T-cell (primary cell): ENCODE results near the gene KIF3A. TPM values are rescaled to one million over a fixed set of nuclear protein-coding genes. Genes with fewer than 3 reads are reported as not detected.
A peak's percentile ranks its signal among the peaks of the same experiment; 100 is the strongest.

Experiments used
- ATAC-seq, 4 experiments: fragments of 200-7000 bp in 3 of 4; fragments of 150-1000 bp in 1 of 4; cut with Tn5 transposase; replicated peaks in 1 of 4; 1 replicate in 3 of 4; 2 replicates in 1 of 4; pipeline ENCODE4 v1.10.0; 2021; ENCODE audit warnings: moderate library complexity in 3 of 4, mild to moderate bottlenecking in 2 of 4, moderate number of reproducible peaks in 1 of 4
- CTCF ChIA-PET, 2 donors: fragments of 300-600 bp; sonication (Branson Sonifier 250); formaldehyde crosslinking; loops; one replicate each; lab custom pipeline; 2022; ENCODE audit warnings: antibody characterized with exemption in 2 of 2; lab: Charles Lee
- POLR2A ChIA-PET, 2 donors: fragments of 300-600 bp; sonication (Branson Sonifier 250); formaldehyde crosslinking; loops; one replicate each; lab custom pipeline; 2022; ENCODE audit warnings: antibody characterized with exemption in 2 of 2; lab: Charles Lee
- DNase-seq, 35 experiments: peaks; one replicate each; pipeline versions ENCODE4 v3.0.0 to v3.0.0-alpha.2; 2013 to 2023
- H3K27ac ChIP-seq: one replicate; pipeline ENCODE4 v1.5.1; 2013; ENCODE audit warnings: low read length
- H3K27me3 ChIP-seq, 2 experiments: replicated peaks in 1 of 2; 1 replicate in 1 of 2; 2 replicates in 1 of 2; pipeline versions ENCODE4 v1.6.1 to v1.7.0; 2013; ENCODE audit warnings: low read length in 1 of 2, mixed read lengths in 1 of 2; ENCODE audit not compliant: control insufficient read depth in 2 of 2, insufficient read depth in 2 of 2; ENCODE audit errors: extremely low read depth in 1 of 2
- H3K36me3 ChIP-seq, 2 donors: 1 replicate in 1 of 2; 2 replicates in 1 of 2; pipeline versions ENCODE4 v1.6.1 to v1.7.0; 2013; ENCODE audit warnings: low read length in 1 of 2; ENCODE audit not compliant: control insufficient read depth in 2 of 2, insufficient read depth in 1 of 2; ENCODE audit errors: extremely low read depth in 1 of 2
- H3K4me1 ChIP-seq, 2 experiments: 1 replicate in 1 of 2; 2 replicates in 1 of 2; pipeline versions ENCODE4 v1.6.1 to v1.7.0; 2013; ENCODE audit warnings: low read length in 2 of 2, mixed read lengths in 1 of 2; ENCODE audit not compliant: insufficient read depth in 2 of 2, control insufficient read depth in 1 of 2; ENCODE audit errors: extremely low read depth in 1 of 2
- H3K4me3 ChIP-seq, 2 donors: 1 replicate in 1 of 2; 2 replicates in 1 of 2; pipeline versions ENCODE4 v1.5.1 to v1.7.0; 2013; ENCODE audit warnings: mild to moderate bottlenecking in 2 of 2, low read length in 1 of 2, moderate library complexity in 1 of 2; ENCODE audit not compliant: control insufficient read depth in 1 of 2; ENCODE audit errors: extremely low read depth in 1 of 2
- H3K9me3 ChIP-seq: 2 replicates; pipeline ENCODE4 v1.7.0; 2013
- H3K27ac Mint-ChIP-seq, 2 donors: one replicate each; pipeline ENCODE4 v1.8.0; 2020 to 2021; ENCODE audit warnings: mild to moderate bottlenecking in 2 of 2, mixed read lengths in 2 of 2
- H3K27me3 Mint-ChIP-seq, 2 donors: one replicate each; pipeline ENCODE4 v1.8.0; 2021 to 2022; ENCODE audit warnings: mixed read lengths in 2 of 2
- H3K36me3 Mint-ChIP-seq: one replicate; pipeline ENCODE4 v1.8.0; 2021; ENCODE audit warnings: mixed read lengths
- H3K4me1 Mint-ChIP-seq, 3 donors: one replicate each; pipeline ENCODE4 v1.8.0; 2020 to 2022; ENCODE audit warnings: mixed read lengths in 3 of 3, mild to moderate bottlenecking in 1 of 3
- H3K4me3 Mint-ChIP-seq, 3 donors: one replicate each; pipeline ENCODE4 v1.8.0; 2020 to 2022; ENCODE audit warnings: mild to moderate bottlenecking in 3 of 3, mixed read lengths in 3 of 3, moderate library complexity in 3 of 3
- H3K9me3 Mint-ChIP-seq, 3 donors: one replicate each; pipeline ENCODE4 v1.8.0; 2020 to 2022; ENCODE audit warnings: mixed read lengths in 3 of 3
- WGBS: methylation state at CpG from one replicate; pipeline ENCODE4 v1.1.5; 2013; ENCODE audit warnings: missing lambda C conversion rate; ENCODE audit not compliant: insufficient coverage; 5-methylcytosine and 5-hydroxymethylcytosine counted together
- total RNA-seq, 35 experiments: library from RNA in 6 of 35; stranded (reverse) in 6 of 35; fragments of 120-200 nt in 1 of 35; gene quantifications; one replicate each; pipeline versions ENCODE4 v1.2.1 to v1.2.4 and lab custom pipeline; 2013 to 2026

The KIF3A gene
- total RNA-seq, 5 donors from 2014 or later (not counting 1 experiment from before 2014, with no cell fraction given): 13.8 to 15.9 (median 15.2) TPM

- Mint-ChIP-seq H3K27ac (no peak overlapping the region), H3K4me3 (no peak overlapping the region), H3K27me3 (no peaks in the 10 kb centered on the region), H3K9me3 (no peaks in the 10 kb centered on the region), H3K4me1 (no peaks in the 10 kb centered on the region), H3K36me3 (peaks cover 13% of the 10 kb centered on the region)
- ATAC-seq (no peak), DNase-seq (no peak)
- Histone ChIP-seq H3K4me3 (no peak overlapping the region), H3K27ac (no peak overlapping the region), H3K36me3 (peaks cover 2 to 6% of the 10 kb centered on the region in 2 donors), H3K27me3 (no peaks in the 10 kb centered on the region), H3K4me1 (no peaks in the 10 kb centered on the region), H3K9me3 (no peaks in the 10 kb centered on the region)
- ChIA-PET POLR2A (no interaction called here), CTCF (no interaction called here)
- WGBS: 99% methylated on average over 10 of the region's 11 CpGs
Measured at GRCh38 chr5:132762246-132763000, 25.1 kb upstream of the KIF3A start.

- ChIA-PET POLR2A (interaction anchor here in 1 of 2 donors (0.6 kb wide), 1 partner anchor 538 kb away, joined by 3 read pairs; no protein-coding TSS in a partner anchor), CTCF (no interaction called here)
- Histone ChIP-seq H3K4me3 (no peak overlapping the region), H3K27me3 (no peaks in the 10 kb centered on the region), H3K27ac (no peak overlapping the region), H3K4me1 (no peaks in the 10 kb centered on the region), H3K9me3 (no peaks in the 10 kb centered on the region), H3K36me3 (peaks cover 2 to 6% of the 10 kb centered on the region in 2 donors)
- ATAC-seq: no peak
- Mint-ChIP-seq H3K27ac (no peak overlapping the region), H3K9me3 (no peaks in the 10 kb centered on the region), H3K27me3 (no peaks in the 10 kb centered on the region), H3K4me3 (no peak overlapping the region), H3K4me1 (no peaks in the 10 kb centered on the region), H3K36me3 (peaks cover 13% of the 10 kb centered on the region)
- WGBS: 92% methylated on average over 22 of the region's 22 CpGs
- no peak for DNase-seq
Measured at GRCh38 chr5:132761321-132762240, 24.2 kb upstream of the KIF3A start.

- Mint-ChIP-seq H3K4me1 (no peaks in the 10 kb centered on the region), H3K27ac (peak overlapping the region in 1 of 2 donors; percentile 28), H3K9me3 (no peaks in the 10 kb centered on the region), H3K27me3 (no peaks in the 10 kb centered on the region), H3K4me3 (no peak overlapping the region), H3K36me3 (peaks cover 13% of the 10 kb centered on the region)
- Histone ChIP-seq H3K4me3 (no peak overlapping the region), H3K4me1 (no peaks in the 10 kb centered on the region), H3K27me3 (no peaks in the 10 kb centered on the region), H3K36me3 (peaks cover 2 to 6% of the 10 kb centered on the region in 2 donors), H3K9me3 (no peaks in the 10 kb centered on the region), H3K27ac (no peak overlapping the region)
- DNase-seq (no peak), ATAC-seq (no peak)
- 98% methylated on average over 14 of the region's 21 CpGs for WGBS
- POLR2A ChIA-PET: interaction anchor here in 1 of 2 donors (0.6 kb wide), 1 partner anchor 537 kb away, joined by 3 read pairs; no protein-coding TSS in a partner anchor
- CTCF ChIA-PET: no interaction called here
Measured at GRCh38 chr5:132760601-132761317, 23.4 kb upstream of the KIF3A start.

- Mint-ChIP-seq H3K9me3 (no peaks in the 10 kb centered on the region), H3K4me3 (no peak overlapping the region), H3K27me3 (no peaks in the 10 kb centered on the region), H3K4me1 (no peaks in the 10 kb centered on the region), H3K36me3 (peaks cover 13% of the 10 kb centered on the region), H3K27ac (no peak overlapping the region)
- Histone ChIP-seq H3K4me1 (no peaks in the 10 kb centered on the region), H3K27ac (no peak overlapping the region), H3K27me3 (no peaks in the 10 kb centered on the region), H3K9me3 (no peaks in the 10 kb centered on the region), H3K4me3 (no peak overlapping the region), H3K36me3 (peaks cover 2 to 6% of the 10 kb centered on the region in 2 donors)
- WGBS: 93% methylated on average over 9 of the region's 12 CpGs
- DNase-seq (no peak), ATAC-seq (no peak)
- ChIA-PET POLR2A (no interaction called here), CTCF (no interaction called here)
Measured at GRCh38 chr5:132760049-132760420, 22.7 kb upstream of the KIF3A start.

- H3K27me3 Mint-ChIP-seq: no peaks in the 10 kb centered on the region
- no peak overlapping the region for H3K4me3 ChIP-seq
- ATAC-seq (no peak), DNase-seq (no peak)
- H3K27ac Mint-ChIP-seq: no peak overlapping the region
- peaks cover 13% of the 10 kb centered on the region for H3K36me3 Mint-ChIP-seq
- H3K27me3 ChIP-seq: no peaks in the 10 kb centered on the region
- ChIA-PET CTCF (no interaction called here), POLR2A (no interaction called here)
- H3K9me3 ChIP-seq: no peaks in the 10 kb centered on the region
- no peak overlapping the region for H3K4me3 Mint-ChIP-seq
- no peaks in the 10 kb centered on the region for H3K4me1 ChIP-seq
- peaks cover 2 to 7% of the 10 kb centered on the region in 2 donors for H3K36me3 ChIP-seq
- no peaks in the 10 kb centered on the region for H3K9me3 Mint-ChIP-seq
- 92% methylated on average over 13 of the region's 13 CpGs for WGBS
- no peak overlapping the region for H3K27ac ChIP-seq
- H3K4me1 Mint-ChIP-seq: no peaks in the 10 kb centered on the region
Measured at GRCh38 chr5:132759114-132760048, 22.0 kb upstream of the KIF3A start.
